Activated CD8-positive, alpha-beta T cell treated with anti-CD3 and anti-CD28 coated beads for 36 hours (primary cell): ENCODE results near the gene NR2C1. TPM values are rescaled to one million over a fixed set of nuclear protein-coding genes. Genes with fewer than 3 reads are reported as not detected.

Source experiments
- ATAC-seq: fragments of 200-7000 bp; cut with Tn5 transposase; one replicate; pipeline ENCODE4 v1.10.0; 2021; ENCODE audit warnings: mild to moderate bottlenecking, moderate library complexity
- CTCF ChIA-PET: fragments of 350-600 bp; sonication (Branson Sonifier 250); formaldehyde crosslinking; loops from one replicate; lab custom pipeline; 2021; ENCODE audit warnings: antibody characterized with exemption; lab: Charles Lee
- POLR2A ChIA-PET: fragments of 350-600 bp; sonication (Branson Sonifier 250); formaldehyde crosslinking; loops from one replicate; lab custom pipeline; 2021; ENCODE audit warnings: antibody characterized with exemption; lab: Charles Lee
- DNase-seq: peaks from one replicate; pipeline ENCODE4 v3.0.0-alpha.2; 2020
- H3K27ac Mint-ChIP-seq: one replicate; pipeline ENCODE4 v1.8.0; 2021; ENCODE audit warnings: mild to moderate bottlenecking, mixed read lengths
- H3K27me3 Mint-ChIP-seq: one replicate; pipeline ENCODE4 v1.8.0; 2021; ENCODE audit warnings: mixed read lengths
- H3K36me3 Mint-ChIP-seq: one replicate; pipeline ENCODE4 v1.8.0; 2021; ENCODE audit warnings: low read depth, mixed read lengths
- H3K4me1 Mint-ChIP-seq: one replicate; pipeline ENCODE4 v1.8.0; 2021; ENCODE audit warnings: low read depth, mixed read lengths
- H3K4me3 Mint-ChIP-seq: one replicate; pipeline ENCODE4 v1.8.0; 2021; ENCODE audit warnings: mild to moderate bottlenecking, moderate library complexity, mixed read lengths
- H3K9me3 Mint-ChIP-seq: one replicate; pipeline ENCODE4 v1.8.0; 2021; ENCODE audit warnings: mixed read lengths
- intact Hi-C: fragments of 100-400 bp; cut with micrococcal nuclease; formaldehyde crosslinking; loops from one replicate; pipeline ENCODE4 v1.10.0; 2022
- total RNA-seq, 2 experiments: library from RNA; stranded (reverse); gene quantifications; one replicate each; pipeline ENCODE4 v1.2.3, GENCODE V29; 2021
- TF ChIP-seq, protein P1 (sequence below): fragments of 200-600 bp; IDR thresholded peaks from one replicate; pipeline ENCODE4 v1.8.0; 2022; ENCODE audit warnings: antibody characterized with exemption, mild to moderate bottlenecking

The NR2C1 gene
- total RNA-seq, 2 experiments from 2014 or later: 24.9 to 32.4 TPM

DNA sequence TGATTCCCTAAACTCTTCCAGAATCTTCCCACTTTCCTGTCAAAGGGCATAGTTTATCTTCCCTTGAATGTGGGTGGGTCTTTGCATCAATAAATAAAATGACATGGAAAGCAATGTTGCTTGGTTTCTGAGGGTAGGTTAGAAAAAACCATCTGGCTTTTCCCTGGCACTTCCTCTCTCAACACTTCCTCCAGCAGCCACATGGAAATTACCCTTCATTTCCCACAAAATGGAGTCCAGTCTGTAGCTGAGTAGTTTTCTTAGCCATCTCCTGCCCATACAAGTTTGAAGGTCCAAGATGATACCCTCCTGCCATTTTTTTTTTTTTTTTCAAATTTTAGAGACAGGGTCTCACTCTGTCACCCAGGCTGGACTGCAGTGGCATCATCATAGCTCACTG lies 58.9 kb downstream of the NR2C1 start:
- no peak for ATAC-seq
- H3K4me1 Mint-ChIP-seq: no peaks in the 10 kb centered on the region
- TF ChIP-seq, protein P1, sequence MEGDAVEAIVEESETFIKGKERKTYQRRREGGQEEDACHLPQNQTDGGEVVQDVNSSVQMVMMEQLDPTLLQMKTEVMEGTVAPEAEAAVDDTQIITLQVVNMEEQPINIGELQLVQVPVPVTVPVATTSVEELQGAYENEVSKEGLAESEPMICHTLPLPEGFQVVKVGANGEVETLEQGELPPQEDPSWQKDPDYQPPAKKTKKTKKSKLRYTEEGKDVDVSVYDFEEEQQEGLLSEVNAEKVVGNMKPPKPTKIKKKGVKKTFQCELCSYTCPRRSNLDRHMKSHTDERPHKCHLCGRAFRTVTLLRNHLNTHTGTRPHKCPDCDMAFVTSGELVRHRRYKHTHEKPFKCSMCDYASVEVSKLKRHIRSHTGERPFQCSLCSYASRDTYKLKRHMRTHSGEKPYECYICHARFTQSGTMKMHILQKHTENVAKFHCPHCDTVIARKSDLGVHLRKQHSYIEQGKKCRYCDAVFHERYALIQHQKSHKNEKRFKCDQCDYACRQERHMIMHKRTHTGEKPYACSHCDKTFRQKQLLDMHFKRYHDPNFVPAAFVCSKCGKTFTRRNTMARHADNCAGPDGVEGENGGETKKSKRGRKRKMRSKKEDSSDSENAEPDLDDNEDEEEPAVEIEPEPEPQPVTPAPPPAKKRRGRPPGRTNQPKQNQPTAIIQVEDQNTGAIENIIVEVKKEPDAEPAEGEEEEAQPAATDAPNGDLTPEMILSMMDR: no peak
- H3K9me3 Mint-ChIP-seq: peaks cover 6% of the 10 kb centered on the region
- peaks cover 9% of the 10 kb centered on the region for H3K36me3 Mint-ChIP-seq
- ChIA-PET POLR2A (interaction anchor here (0.6 to 2.4 kb wide), 2 partner anchors 11 to 922 kb away, joined by 3 to 10 read pairs; partner anchors contain the start of gene NDUFA12), CTCF (interaction anchor here (0.8 kb wide), 1 partner anchor 25 kb away, joined by 3 read pairs; no protein-coding TSS in a partner anchor)
- H3K27me3 Mint-ChIP-seq: no peaks in the 10 kb centered on the region
- no peak for DNase-seq
- H3K27ac Mint-ChIP-seq: no peak overlapping the region
- H3K4me3 Mint-ChIP-seq: no peak overlapping the region
- intact Hi-C loops: no loop called here

DNA sequence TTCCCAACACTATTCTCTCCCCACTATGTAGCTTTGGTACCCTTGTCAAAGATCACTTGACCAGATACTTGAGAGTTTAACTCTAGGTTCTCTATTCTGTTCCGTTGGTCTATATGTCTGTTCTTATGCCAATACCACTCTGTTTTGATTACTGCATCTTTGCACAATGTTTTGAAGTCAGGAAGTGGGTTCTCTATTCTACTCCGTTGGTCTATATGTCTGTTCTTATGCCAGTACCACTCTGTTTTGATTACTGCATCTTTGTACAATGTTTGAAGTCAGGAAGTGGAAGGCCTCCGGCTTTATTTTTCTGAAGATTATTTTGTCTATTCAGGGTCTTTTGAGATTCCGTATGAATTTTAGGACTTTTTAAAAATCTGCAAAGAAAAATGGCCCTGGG lies 67.2 kb downstream of the NR2C1 start:
- intact Hi-C loops: no loop called here
- Mint-ChIP-seq H3K36me3 (peaks cover 19% of the 10 kb centered on the region), H3K9me3 (peaks cover 12% of the 10 kb centered on the region), H3K27ac (no peak overlapping the region), H3K4me1 (peaks cover 25% of the 10 kb centered on the region), H3K27me3 (no peaks in the 10 kb centered on the region), H3K4me3 (no peak overlapping the region)
- TF ChIP-seq, protein P1: no peak
- POLR2A ChIA-PET: no interaction called here
- no peak for ATAC-seq
- no peak for DNase-seq
- CTCF ChIA-PET: no interaction called here

DNA sequence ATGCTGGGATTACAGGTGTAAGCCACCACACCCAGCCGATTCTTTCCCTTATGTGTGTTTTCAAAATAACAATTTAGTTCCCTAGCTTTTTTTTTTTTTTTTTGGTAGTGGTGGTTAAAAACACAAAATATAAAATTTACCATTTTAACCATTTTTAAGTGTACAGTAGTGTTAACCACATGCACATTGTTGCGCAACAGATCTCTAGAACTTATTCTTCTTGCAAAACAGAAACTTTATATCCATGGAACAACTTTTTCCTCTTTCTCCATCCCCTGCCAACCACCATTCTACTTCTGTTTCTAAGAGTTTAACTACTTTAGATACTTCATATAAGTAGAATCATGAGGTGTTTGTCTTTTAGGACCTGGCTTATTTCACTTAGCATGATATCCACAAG lies 68.8 kb downstream of the NR2C1 start:
- Mint-ChIP-seq H3K27me3 (no peaks in the 10 kb centered on the region), H3K4me3 (peak overlapping the region; percentile 96), H3K4me1 (peaks cover 33% of the 10 kb centered on the region), H3K36me3 (peaks cover 27% of the 10 kb centered on the region), H3K27ac (peak overlapping the region; percentile 42), H3K9me3 (peaks cover 12% of the 10 kb centered on the region)
- CTCF ChIA-PET: interaction anchor here (1.2 kb wide), 1 partner anchor 13 kb away, joined by 3 read pairs; no protein-coding TSS in a partner anchor
- no peak for DNase-seq
- intact Hi-C loops: no loop called here
- POLR2A ChIA-PET: interaction anchor here (1.2 kb wide), 2 partner anchors 40 to 42 kb away, joined by 3 to 5 read pairs; no protein-coding TSS in a partner anchor
- ATAC-seq: no peak
- TF ChIP-seq, protein P1: no peak

DNA sequence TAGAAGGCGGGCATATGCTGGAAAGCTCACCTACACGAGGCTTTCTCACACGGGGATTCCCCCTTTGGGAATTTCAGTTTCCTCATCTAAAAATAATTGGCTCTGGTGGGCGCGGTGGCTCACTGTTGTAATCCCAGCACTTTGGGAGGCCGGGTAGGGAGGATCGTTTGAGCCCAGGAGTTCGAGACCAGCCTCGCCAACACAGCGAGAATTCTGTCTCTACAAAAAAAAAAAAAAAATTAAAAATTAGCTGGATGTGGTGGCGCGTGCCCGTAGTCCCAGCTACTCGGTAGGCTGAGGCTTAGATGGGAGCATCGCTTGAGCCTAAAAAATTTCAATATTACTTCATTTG lies 69.5 kb downstream of the NR2C1 start:
- Mint-ChIP-seq H3K9me3 (peaks cover 11% of the 10 kb centered on the region), H3K4me1 (peaks cover 40% of the 10 kb centered on the region), H3K27ac (peak overlapping the region; percentile 94), H3K4me3 (peak overlapping the region; percentile 96), H3K36me3 (peaks cover 34% of the 10 kb centered on the region), H3K27me3 (no peaks in the 10 kb centered on the region)
- intact Hi-C loops: no loop called here
- TF ChIP-seq, protein P1: no peak
- ChIA-PET POLR2A (interaction anchor here (0.6 to 1.5 kb wide), 12 partner anchors 10 to 1150 kb away, joined by 3 to 10 read pairs (median 5); partner anchors contain the start of genes AMDHD1, CCDC38, METAP2 and VEZT), CTCF (interaction anchor here (1.2 kb wide), 1 partner anchor 13 kb away, joined by 3 read pairs; no protein-coding TSS in a partner anchor)
- ATAC-seq (peak; percentile 3), DNase-seq (no peak)

DNA sequence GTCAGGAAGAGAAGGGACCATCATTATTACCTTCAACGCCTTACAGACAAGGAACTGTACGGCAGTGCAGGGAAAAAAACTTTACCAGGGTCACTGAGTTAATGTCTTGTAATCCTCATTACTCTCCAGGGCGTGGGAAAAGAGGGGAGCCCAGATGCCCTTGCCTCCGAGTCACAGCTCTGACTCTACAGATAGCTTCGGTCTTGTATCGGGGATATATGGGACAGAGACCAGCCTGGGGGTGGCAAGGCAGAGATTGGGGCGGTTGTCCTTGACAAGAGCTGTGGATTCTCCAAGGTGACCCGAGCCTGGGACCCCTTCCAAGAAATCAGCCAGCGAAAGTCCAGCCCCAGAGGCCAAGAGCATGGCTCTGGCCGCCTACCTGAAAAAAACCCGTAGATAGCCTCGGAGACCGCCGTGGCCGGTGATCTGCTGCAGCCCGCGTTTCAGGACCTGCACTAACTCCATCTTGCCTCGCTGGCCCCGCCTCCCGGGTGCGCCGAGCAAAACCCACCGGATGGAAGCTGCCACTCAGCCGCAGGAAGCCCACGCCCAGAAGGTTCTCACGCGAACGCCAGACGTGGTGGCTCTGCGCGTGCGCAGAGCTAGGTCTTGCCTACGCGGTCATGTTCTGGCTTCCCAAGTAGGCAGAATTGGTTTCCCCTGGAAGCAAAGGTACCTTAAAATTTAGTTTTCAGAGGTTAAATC lies 70.1 kb downstream of the NR2C1 start, which contains the start of gene NDUFA12:
NDUFA12 (minus strand) TSS at position 485 of the 708 bp plus-strand sequence; CDS start at position 468, 17 bp downstream.
- H3K27ac Mint-ChIP-seq: peak within 1 kb of the TSS; percentile 94
- TF ChIP-seq, protein P1: no peak
- H3K36me3 Mint-ChIP-seq: peaks cover 37% of the 10 kb centered on the region
- H3K27me3 Mint-ChIP-seq: no peaks in the 10 kb centered on the region
- ATAC-seq (peak; percentile 99), DNase-seq (peak; percentile 97)
- intact Hi-C loops: no loop called here
- H3K4me1 Mint-ChIP-seq: peaks cover 46% of the 10 kb centered on the region
- CTCF ChIA-PET: interaction anchor here (1.2 kb wide), 1 partner anchor 12 kb away, joined by 3 read pairs; no protein-coding TSS in a partner anchor
- POLR2A ChIA-PET: interaction anchor here (0.6 to 1.5 kb wide), 11 partner anchors 9 to 940 kb away, joined by 3 to 10 read pairs (median 5); partner anchors contain the start of genes AMDHD1, CCDC38, METAP2 and VEZT
- H3K9me3 Mint-ChIP-seq: peaks cover 10% of the 10 kb centered on the region
- peak within 1 kb of the TSS; percentile 96 for H3K4me3 Mint-ChIP-seq
